Activated CD4-positive, alpha-beta T cell treated with anti-CD3 and anti-CD28 coated beads, Interleukin-2, amount 50 U/mL, for 1 hour (primary cell): ENCODE data around the gene USP10.
A peak's percentile ranks its signal among the peaks of the same experiment; 100 is the strongest.

Experiments
- DNase-seq: peaks from one replicate; pipeline ENCODE4 v3.0.0-alpha.2; 2020

Gene USP10

DNA sequence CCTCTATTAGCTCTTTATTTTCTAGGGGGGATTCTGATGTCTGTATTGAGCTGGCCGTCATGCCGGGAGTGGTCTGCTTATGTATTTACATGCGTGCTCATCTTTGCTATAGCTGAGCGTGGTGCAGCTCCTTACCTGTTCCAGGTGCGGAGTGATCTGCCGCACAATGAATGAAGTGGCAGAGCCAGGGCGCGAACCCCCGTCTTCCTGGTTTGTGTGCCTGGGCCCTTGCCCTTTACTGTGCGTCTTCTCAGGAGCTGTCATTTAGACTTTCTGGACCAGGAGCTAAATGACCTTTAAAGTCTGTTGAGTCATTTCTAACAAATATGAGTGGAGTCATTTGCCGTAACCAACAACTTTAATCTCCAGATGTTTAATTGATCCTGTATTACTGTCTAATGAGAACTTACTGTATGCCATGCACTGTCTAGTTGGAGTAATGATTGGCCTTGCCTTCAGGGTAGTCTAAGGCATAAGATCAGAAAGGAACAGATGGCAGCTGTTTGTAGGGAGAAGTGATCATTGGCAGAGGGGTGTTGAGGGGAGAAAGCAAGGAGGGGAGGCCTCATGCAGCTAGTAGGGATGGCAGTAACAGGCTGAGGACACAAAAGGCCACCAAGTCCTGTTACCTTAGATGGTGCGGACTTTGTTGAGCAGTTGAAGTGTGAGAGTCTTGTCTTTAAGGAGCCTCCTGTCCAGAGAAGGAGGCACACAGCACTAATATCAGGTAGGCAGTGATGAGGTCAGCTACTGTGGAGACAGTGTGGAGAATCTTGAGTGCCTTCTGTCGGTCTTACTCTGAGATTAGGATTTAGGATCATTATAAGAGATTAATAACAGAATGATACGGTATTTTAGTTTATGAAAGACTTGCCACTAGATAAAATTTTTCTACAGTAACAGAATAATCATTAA is 53.9 kb downstream of the USP10 start:
- no peak for DNase-seq

- peak; percentile 60 for DNase-seq
Measured at GRCh38 chr16:84754353-84754856, 54.6 kb downstream of the USP10 start.

- no peak for DNase-seq
Measured at GRCh38 chr16:84754956-84755672, 55.3 kb downstream of the USP10 start.

DNA sequence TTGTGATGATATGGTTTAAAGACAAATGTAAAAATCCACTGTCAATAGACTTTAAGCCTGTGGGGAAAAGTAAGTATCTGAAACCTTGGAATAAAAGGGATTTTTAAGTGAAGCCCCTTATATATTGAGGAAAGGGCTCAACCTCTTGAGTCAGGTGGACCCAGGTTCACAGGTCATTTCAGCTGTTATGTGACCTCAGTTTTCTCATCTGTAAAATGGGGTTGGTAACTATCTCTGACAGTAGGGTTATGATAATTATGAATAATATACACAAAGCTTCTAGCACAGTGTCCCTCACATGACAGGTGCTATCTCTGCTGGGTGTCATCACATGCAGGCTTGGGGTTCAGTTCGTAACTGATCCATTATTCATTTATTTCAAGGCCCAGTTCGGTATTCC is 57.0 kb downstream of the USP10 start:
- no peak for DNase-seq

- DNase-seq = no peak
Measured at GRCh38 chr16:84758627-84759026, 58.8 kb downstream of the USP10 start.

DNA sequence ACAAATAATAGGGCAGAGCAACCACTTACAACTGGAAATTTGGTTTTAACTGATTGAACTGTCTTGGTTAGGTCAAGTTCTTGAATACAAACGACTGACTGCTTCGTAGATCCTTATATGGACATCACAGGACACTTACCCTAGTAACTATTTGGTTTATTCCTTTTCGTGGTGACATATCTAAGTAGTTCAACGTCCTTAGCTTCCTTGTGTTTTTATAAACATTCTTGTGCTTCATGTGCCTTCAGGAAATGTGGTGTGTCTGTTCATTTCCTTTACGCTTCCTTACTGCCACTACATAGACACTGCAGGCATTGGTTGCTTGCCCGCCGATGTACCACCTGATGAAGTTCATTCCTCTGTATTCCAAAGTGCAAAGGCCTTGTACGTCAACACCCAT is 59.3 kb downstream of the USP10 start:
- peak; percentile 51 for DNase-seq

DNA sequence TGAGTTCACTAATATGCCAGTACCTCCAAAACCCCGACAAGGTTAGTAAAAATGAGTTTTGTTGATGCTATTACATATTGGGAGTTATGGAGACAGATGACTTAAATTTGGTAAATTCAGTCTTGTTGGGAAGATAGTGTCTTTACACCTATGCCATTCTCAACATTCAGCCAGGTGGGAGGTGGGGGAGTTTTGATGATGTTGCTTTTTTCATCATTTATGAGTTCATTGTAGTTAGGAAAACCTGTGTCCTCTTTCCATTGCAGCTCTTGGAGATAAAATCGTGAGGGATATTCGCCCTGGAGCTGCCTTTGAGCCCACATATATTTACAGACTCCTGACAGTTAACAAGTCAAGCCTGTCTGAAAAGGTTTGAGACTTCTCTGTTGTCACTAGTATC is 60.1 kb downstream of the USP10 start:
- DNase-seq = no peak

- no peak for DNase-seq
Measured at GRCh38 chr16:84761448-84762368, 61.9 kb downstream of the USP10 start.

DNA sequence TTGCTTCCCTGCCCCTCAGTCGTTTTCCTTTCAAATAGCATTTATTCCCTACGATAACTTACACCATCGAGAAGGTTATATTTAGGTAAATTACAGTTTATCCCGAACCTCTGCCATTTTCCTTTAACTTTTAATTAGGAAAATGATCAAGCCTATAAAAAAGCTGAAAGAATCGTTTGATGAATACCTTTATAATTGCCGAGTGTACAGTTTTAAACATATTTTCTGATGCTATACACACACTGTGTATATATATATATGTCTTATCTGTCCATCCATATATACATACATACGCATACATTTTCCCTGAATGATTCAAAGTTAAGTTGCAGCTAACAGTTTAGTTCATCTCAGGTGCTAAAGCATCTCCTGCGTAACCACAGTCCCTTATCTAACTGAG is 63.4 kb downstream of the USP10 start:
- no peak for DNase-seq

DNA sequence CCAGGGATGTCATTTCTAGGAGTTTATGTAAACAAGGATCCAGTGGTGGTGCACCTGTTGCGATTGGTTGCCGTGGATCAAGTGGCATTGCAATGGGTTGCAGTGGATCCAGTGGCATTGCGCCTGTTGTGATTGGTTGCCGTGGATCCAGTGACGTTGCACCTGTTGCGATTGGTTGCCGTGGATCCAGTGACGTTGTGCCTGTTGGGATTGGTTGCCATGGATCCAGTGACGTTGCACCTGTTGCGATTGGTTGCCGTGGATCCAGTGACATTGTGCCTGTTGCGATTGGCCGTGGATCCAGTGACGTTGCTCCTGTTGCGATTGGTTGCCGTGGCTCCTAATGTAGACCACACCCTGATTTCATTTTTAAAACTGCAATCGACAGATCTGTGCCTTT is 63.8 kb downstream of the USP10 start:
- DNase-seq = no peak

DNA sequence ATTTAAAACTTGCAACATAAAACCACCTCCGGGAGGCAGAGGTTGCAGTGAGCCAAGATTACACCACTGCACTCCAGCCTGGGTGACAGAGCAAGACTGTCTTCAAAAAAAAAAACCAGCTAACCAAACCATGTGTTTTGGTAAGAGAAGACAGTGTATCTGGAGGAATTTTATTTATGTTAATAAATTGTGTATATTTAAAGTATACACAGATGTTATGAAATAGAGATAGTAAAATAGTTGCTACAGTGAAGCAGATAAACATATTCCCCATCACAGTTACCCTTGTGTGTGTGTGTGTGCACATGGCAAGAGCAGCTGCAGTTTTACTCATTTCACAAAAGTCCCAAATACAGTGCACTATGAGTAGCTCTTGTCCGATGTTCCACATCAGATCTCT is 65.2 kb downstream of the USP10 start:
- DNase-seq = no peak

GRCh38 chr16:84765616-84766580 is 66.1 kb downstream of the USP10 start:
- DNase-seq = peak; percentile 21

GRCh38 chr16:84766978-84767773 is 67.4 kb downstream of the USP10 start:
- DNase-seq = no peak

GRCh38 chr16:84768061-84768807 is 68.4 kb downstream of the USP10 start:
- no peak for DNase-seq

DNA sequence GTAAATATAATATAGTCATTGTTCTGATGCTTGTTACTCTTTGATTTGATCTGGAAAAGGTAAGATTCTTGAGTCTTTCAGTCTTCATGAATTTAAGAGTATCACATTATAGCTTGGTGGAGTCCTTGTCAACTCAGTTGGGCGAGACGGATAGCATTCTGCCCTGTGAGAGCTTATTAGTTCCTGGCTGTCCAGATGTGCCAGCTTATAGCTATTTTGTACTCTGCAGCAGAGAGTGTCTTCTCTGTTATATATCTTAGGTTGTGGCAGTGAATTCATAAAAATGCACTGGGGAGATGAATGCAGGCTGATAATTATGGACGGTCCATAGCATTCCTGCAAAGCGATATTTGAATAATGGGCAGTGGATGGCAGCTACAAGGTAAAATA is 69.0 kb downstream of the USP10 start:
- DNase-seq = no peak

GRCh38 chr16:84769416-84769815 is 69.6 kb downstream of the USP10 start:
- DNase-seq = no peak

GRCh38 chr16:84773312-84773711 is 73.5 kb downstream of the USP10 start:
- no peak for DNase-seq

GRCh38 chr16:84774810-84775209 is 75.0 kb downstream of the USP10 start:
- DNase-seq = no peak

DNA sequence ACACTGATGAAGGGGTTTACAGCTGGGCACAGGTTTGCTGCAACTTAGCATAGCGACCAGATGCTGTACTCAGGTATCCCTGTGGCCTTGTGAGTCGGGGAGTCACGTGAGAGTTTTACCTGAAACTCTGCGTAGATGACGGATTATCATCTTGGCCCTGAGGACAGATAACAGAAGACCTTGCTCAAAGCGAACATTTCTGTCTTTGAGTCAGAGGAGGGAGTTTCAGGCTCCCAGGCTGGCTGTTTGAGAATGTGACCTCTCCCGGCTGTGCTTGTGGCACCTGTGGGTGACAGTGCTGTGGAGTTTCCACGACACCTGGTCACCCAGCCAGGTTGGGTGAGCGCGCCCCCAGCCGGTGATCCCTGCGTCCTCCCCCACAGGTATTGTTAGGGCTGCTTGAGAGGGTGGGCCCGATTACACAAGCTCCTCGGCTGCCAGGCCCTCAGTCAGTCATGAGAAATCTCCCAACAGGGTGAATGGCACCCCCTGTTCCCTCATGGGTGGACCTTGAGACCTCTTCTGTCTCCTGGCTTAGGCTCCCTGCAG is 75.5 kb downstream of the USP10 start:
- DNase-seq = no peak

DNA sequence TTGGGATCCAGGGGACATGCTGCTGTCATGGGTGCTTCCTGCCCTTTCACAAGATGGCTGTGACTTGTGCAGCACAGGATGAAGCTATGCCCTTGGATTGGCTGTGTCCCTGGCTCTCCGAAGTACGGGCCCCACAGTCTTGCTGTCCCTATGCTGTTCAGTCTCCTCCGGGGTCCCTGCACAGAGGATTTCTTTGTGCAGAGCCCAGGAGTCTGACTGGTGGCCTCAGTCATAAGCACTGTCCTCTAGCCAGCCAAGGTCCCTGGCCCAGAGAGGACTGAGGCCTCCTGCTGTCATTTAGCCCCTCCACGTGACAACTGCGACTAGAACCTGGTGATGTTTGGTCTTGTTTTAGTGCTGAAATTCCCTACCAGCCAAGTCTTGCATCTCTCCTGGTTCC is 77.6 kb downstream of the USP10 start:
- DNase-seq = no peak
